Keratinocyte (primary cell): ENCODE measurements around the gene LTF. TPM values are rescaled to one million over a fixed set of nuclear protein-coding genes. Genes with fewer than 3 reads are reported as not detected.

Source experiments
- DNase-seq: peaks from one replicate; pipeline ENCODE4 v3.0.0-alpha.2; 2011; ENCODE audit warnings: low read depth, missing footprints, low spot score
- FAIRE-seq: peaks from 2 replicates; lab custom pipeline; 2011; peaks lifted over from hg19 to GRCh38; lab: Jason Lieb, UNC
- H2AFZ ChIP-seq: 2 replicates; pipeline ENCODE4 v1.6.0; 2012; ENCODE audit warnings: low read length, control low read depth, inconsistent platforms; ENCODE audit not compliant: control insufficient read depth
- H3K27ac ChIP-seq: 2 replicates; pipeline ENCODE4 v1.5.1; 2011; ENCODE audit warnings: low read length; ENCODE audit not compliant: control insufficient read depth, insufficient read depth
- H3K27me3 ChIP-seq: 3 replicates; pipeline ENCODE4 v1.6.0; 2011; ENCODE audit warnings: low read length; ENCODE audit not compliant: control insufficient read depth, insufficient read depth; ENCODE audit errors: extremely low read depth
- H3K36me3 ChIP-seq, 2 experiments: 2 replicates in 1 of 2; 3 replicates in 1 of 2; pipeline ENCODE4 v1.5.1; 2011; ENCODE audit warnings: low read length in 2 of 2, mild to moderate bottlenecking in 1 of 2; ENCODE audit not compliant: control insufficient read depth in 2 of 2, insufficient read depth in 2 of 2; ENCODE audit errors: extremely low read depth in 1 of 2
- H3K4me1 ChIP-seq: 3 replicates; pipeline ENCODE4 v1.5.1; 2011; ENCODE audit warnings: low read length; ENCODE audit not compliant: control insufficient read depth, insufficient read depth; ENCODE audit errors: extremely low read depth
- H3K4me2 ChIP-seq: 3 replicates; pipeline ENCODE4 v1.6.0; 2011; ENCODE audit warnings: low read depth, low read length; ENCODE audit not compliant: control insufficient read depth, insufficient read depth; ENCODE audit errors: extremely low read depth
- H3K4me3 ChIP-seq, 3 experiments: fragments of 200-600 bp in 1 of 3; sonication (generic) in 1 of 3; 2 replicates in 2 of 3; 3 replicates in 1 of 3; pipeline ENCODE4 v1.5.1; 2011 to 2016; ENCODE audit warnings: low read length in 3 of 3, mild to moderate bottlenecking in 3 of 3, control low read depth in 2 of 3, inconsistent platforms in 1 of 3, low read depth in 1 of 3, mixed read lengths in 1 of 3, mixed run types in 1 of 3, moderate library complexity in 1 of 3; ENCODE audit not compliant: control insufficient read depth in 2 of 3, insufficient read depth in 2 of 3; ENCODE audit errors: extremely low read depth in 1 of 3
- H3K79me2 ChIP-seq: 2 replicates; pipeline ENCODE4 v1.6.0; 2012; ENCODE audit warnings: low read length; ENCODE audit not compliant: control insufficient read depth, insufficient read depth
- H3K9ac ChIP-seq: 3 replicates; pipeline ENCODE4 v1.6.0; 2011; ENCODE audit warnings: low read length; ENCODE audit not compliant: control insufficient read depth, insufficient read depth; ENCODE audit errors: extremely low read depth
- H3K9me1 ChIP-seq: 3 replicates; pipeline ENCODE4 v1.6.0; 2011; ENCODE audit warnings: low read length; ENCODE audit not compliant: control insufficient read depth, insufficient read depth; ENCODE audit errors: extremely low read depth
- H3K9me3 ChIP-seq: 2 replicates; pipeline ENCODE4 v1.5.1; 2012; ENCODE audit warnings: low read depth, low read length; ENCODE audit not compliant: control insufficient read depth
- H4K20me1 ChIP-seq: 3 replicates; pipeline ENCODE4 v1.6.0; 2011; ENCODE audit warnings: low read length; ENCODE audit not compliant: control insufficient read depth, insufficient read depth; ENCODE audit errors: extremely low read depth
- CTCF ChIP-seq, 3 experiments: IDR thresholded peaks in 1 of 3; conservative IDR thresholded peaks in 1 of 3; optimal IDR thresholded peaks in 1 of 3; 2 replicates in 2 of 3; 3 replicates in 1 of 3; pipeline versions ENCODE3 to v1.5.1; 2011; ENCODE audit warnings: low read length in 3 of 3, mild to moderate bottlenecking in 3 of 3, moderate library complexity in 2 of 3, control low read depth in 1 of 3, inconsistent platforms in 1 of 3; ENCODE audit not compliant: insufficient read depth in 2 of 3; ENCODE audit errors: extremely low read depth in 1 of 3
- EZH2 ChIP-seq: IDR thresholded peaks from one replicate; pipeline ENCODE4 v1.6.1; 2012; ENCODE audit warnings: inconsistent platforms, mild to moderate bottlenecking, low read length, moderate library complexity
- dilution Hi-C: fragments of 300-500 bp; cut with MboI; formaldehyde crosslinking; loops from one replicate; pipeline ENCODE4 v1.7.0; 2020; ENCODE audit warnings: low sequenced_read_pairs; ENCODE audit not compliant: extremely low pct_ligation_motif_present
- polyA plus RNA-seq, 5 experiments: library from polyadenylated mRNA; depleted of rRNA in 3 of 5; stranded (reverse) in 3 of 5; stranded (forward) in 1 of 5; unstranded in 1 of 5; fragments of >200 nt; gene quantifications; 1 replicate in 1 of 5; 2 replicates in 3 of 5; 3 replicates in 1 of 5; pipeline versions ENCODE4 v1.2.1 to v1.2.3, GENCODE V29; 2011 to 2012; ENCODE audit warnings: missing spikeins in 2 of 5, low read depth in 1 of 5, low replicate concordance in 1 of 5

LTF gene
- polyA plus RNA-seq, 1 donor (not counting 4 experiments of a cell fraction or from before 2014, with no cell fraction given), result not detected

DNA sequence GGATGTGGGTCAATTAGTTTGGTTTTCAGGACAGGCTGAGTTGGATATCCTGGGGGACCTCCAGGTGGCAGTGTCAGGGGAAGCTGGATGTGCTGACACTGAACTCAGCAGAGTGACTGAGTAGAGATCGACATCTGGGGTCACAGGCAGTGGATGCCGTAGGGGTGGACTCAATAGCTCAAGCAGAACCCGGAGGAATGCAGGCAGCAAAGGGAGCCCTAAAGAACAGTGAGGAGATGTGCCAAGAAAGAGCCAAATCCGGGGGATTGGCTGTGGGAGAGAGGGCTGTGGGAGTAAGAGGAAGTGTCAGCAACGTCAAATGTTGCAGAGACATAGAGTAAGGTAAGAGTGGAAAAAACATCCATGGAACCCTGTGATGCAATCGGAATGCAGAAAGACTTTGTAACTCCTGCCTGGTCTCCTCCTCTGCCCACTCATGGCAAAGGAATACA lies 69.5 kb downstream of the LTF start:
- H3K27ac ChIP-seq, result no peak overlapping the region
- H4K20me1 ChIP-seq, result no peaks in the 10 kb centered on the region
- H2AFZ ChIP-seq, result no peak overlapping the region
- no peak overlapping the region for H3K4me2 ChIP-seq
- H3K9ac ChIP-seq, result no peak overlapping the region
- H3K9me1 ChIP-seq, result no peaks in the 10 kb centered on the region
- FAIRE-seq (no peak), DNase-seq (no peak)
- no peaks in the 10 kb centered on the region for H3K27me3 ChIP-seq
- no peaks in the 10 kb centered on the region for H3K9me3 ChIP-seq
- dilution Hi-C loops, result no loop called here
- H3K36me3 ChIP-seq, result no peaks in the 10 kb centered on the region
- H3K79me2 ChIP-seq, result no peaks in the 10 kb centered on the region
- no peak overlapping the region for H3K4me3 ChIP-seq
- TF ChIP-seq CTCF (optimal IDR thresholded peaks at IDR 0.05 in 1 of 3, IDR thresholded peaks at IDR 0.05 in 1 of 3, conservative IDR thresholded peaks at IDR 0.05 in 1 of 3; ENCODE audit: extremely low read depth in 1 of 3, insufficient read depth in 2 of 3, low read length in 3 of 3), result peak in 2 of 3 experiments; percentile 15 to 23
- no peak for TF ChIP-seq EZH2
- H3K4me1 ChIP-seq, result no peaks in the 10 kb centered on the region

- no peak overlapping the region for H3K4me3 ChIP-seq
- no peaks in the 10 kb centered on the region for H4K20me1 ChIP-seq
- no peak overlapping the region for H2AFZ ChIP-seq
- TF ChIP-seq EZH2 (no peak), CTCF (optimal IDR thresholded peaks at IDR 0.05 in 1 of 3, IDR thresholded peaks at IDR 0.05 in 1 of 3, conservative IDR thresholded peaks at IDR 0.05 in 1 of 3; ENCODE audit: extremely low read depth in 1 of 3, insufficient read depth in 2 of 3, low read length in 3 of 3) (peak in 1 of 3 experiments; percentile 37)
- no peaks in the 10 kb centered on the region for H3K27me3 ChIP-seq
- H3K4me1 ChIP-seq, result no peaks in the 10 kb centered on the region
- H3K36me3 ChIP-seq, result no peaks in the 10 kb centered on the region
- no peak overlapping the region for H3K4me2 ChIP-seq
- no peak overlapping the region for H3K27ac ChIP-seq
- dilution Hi-C loops, result no loop called here
- FAIRE-seq, result peak; percentile 36
- no peaks in the 10 kb centered on the region for H3K9me3 ChIP-seq
- no peaks in the 10 kb centered on the region for H3K9me1 ChIP-seq
- no peak for DNase-seq
- no peak overlapping the region for H3K9ac ChIP-seq
- no peaks in the 10 kb centered on the region for H3K79me2 ChIP-seq
Measured at GRCh38 chr3:46393554-46394434, 70.9 kb downstream of the LTF start.
